ENCODE data around the gene KRTAP10-2. TPM values are rescaled to one million over a fixed set of nuclear protein-coding genes. Genes with fewer than 3 reads are reported as not detected.

The KRTAP10-2 gene
- total and polyA plus RNA-seq, 2 of the 4 experiments (the other 2 are of a cell fraction), result not detected

- TF ChIP-seq ELK1 (IDR thresholded peaks at IDR 0.05; ENCODE audit: borderline replicate concordance, low read depth, low read length), result no peak
- TF ChIP-seq CHD1 (IDR thresholded peaks at IDR 0.05; ENCODE audit: low read depth, low read length), result no peak
- TF ChIP-seq BHLHE40 (IDR thresholded peaks at IDR 0.05; ENCODE audit: low read depth, low read length), result no peak
Observed at GRCh38 chr21:44512496-44513388, 38.6 kb downstream of the KRTAP10-2 start (continued).

DNA sequence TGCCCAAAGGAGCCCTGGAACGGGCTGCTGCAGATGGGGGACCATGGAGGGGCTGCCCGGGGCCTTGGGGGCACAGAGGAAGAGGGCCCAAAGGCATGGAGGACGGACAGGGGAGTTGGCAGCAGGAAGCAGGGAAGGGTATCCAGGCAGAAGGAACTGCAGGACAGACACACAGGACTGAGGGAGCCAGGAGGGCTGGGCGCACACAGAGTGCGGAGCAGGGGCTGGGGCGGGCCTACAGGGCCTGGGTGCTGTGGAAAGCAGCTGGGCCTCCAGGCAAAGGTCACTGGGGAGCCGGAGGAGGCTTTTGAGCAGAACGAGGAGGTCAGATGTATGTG is 39.4 kb downstream of the KRTAP10-2 start:
- no peak overlapping the region for H2AK9ac ChIP-seq (replicated peaks; ENCODE audit: low read depth, low read length, poor library complexity)
- intact Hi-C loops (cut with micrococcal nuclease) (no loop called here), in situ Hi-C loops (cut with MboI; ENCODE audit: low sequenced_read_pairs) (loop anchor here (25.0 kb wide), 1 partner anchor 425 kb away; the partner anchor contains the start of gene SLX9), dilution Hi-C loops (cut with HindIII; ENCODE audit: low sequenced_read_pairs, unreplicated experiment) (no loop called here)
- H4K5ac ChIP-seq (ENCODE audit: low read depth, low read length), result no peak overlapping the region
- H3K79me1 ChIP-seq (ENCODE audit: low read depth in 1 of 2, low read length in 2 of 2), result no peaks in the 10 kb centered on the region
- H4K20me1 ChIP-seq (ENCODE audit: insufficient read depth, low read length), result no peaks in the 10 kb centered on the region
- WGBS, 2 experiments (ENCODE audit: extremely low coverage in 2 of 2, insufficient read length in 1 of 2), result 63% methylated on average over 1 of the region's 8 CpGs; no CpG with 5 or more reads in 1 of the 2 experiments
- no peak overlapping the region for H3K9ac ChIP-seq (ENCODE audit: low read depth, low read length)
- ATAC-seq (ENCODE audit: low read depth) (no peak), DNase-seq (no peak)
- no peak overlapping the region for H3K56ac ChIP-seq (ENCODE audit: extremely low read depth, insufficient read depth, low read length)
- H3K9me3 ChIP-seq (ENCODE audit: control insufficient read depth, insufficient read depth, low read length), result no peaks in the 10 kb centered on the region; the same call in 1 of the 2 replicates
- no peaks in the 10 kb centered on the region for H3K4me1 ChIP-seq (ENCODE audit: control insufficient read depth, insufficient read depth, low read length)
- no peak overlapping the region for H2AFZ ChIP-seq (replicated peaks; ENCODE audit: low read length, poor library complexity)
- no peak overlapping the region for H3K14ac ChIP-seq (replicated peaks; ENCODE audit: low read depth, low read length)
- CTCF ChIA-PET, result no interaction called here
- H3K4me3 ChIP-seq (ENCODE audit: insufficient read depth, low read depth, low read length), result no peak overlapping the region
- H3K23ac ChIP-seq (ENCODE audit: low read depth, low read length), result no peak overlapping the region
- H2BK5ac ChIP-seq (ENCODE audit: low read depth, low read length, poor library complexity, severe bottlenecking), result no peak overlapping the region
- no peak overlapping the region for H3K4ac ChIP-seq (ENCODE audit: low read depth, low read length)
- no peak overlapping the region for H2BK15ac ChIP-seq (ENCODE audit: low read depth, low read length)
- no peak overlapping the region for H2AK5ac ChIP-seq (ENCODE audit: low read depth, low read length)
- H2BK20ac ChIP-seq (ENCODE audit: low read depth, low read length), result no peak overlapping the region
- no peak overlapping the region for H4K91ac ChIP-seq (ENCODE audit: insufficient read depth, low read depth, low read length)
- POLR2A ChIA-PET (ENCODE audit: unreplicated experiment), result no interaction called here
- H3K9me1 ChIP-seq (ENCODE audit: insufficient read depth, low read length), result no peaks in the 10 kb centered on the region
- no peak overlapping the region for H4K8ac ChIP-seq (ENCODE audit: low read depth in 2 of 2, low read length in 2 of 2)
- no peak overlapping the region for H3K27ac ChIP-seq (ENCODE audit: insufficient read depth, low read length)
- no peak overlapping the region for H2BK120ac ChIP-seq (ENCODE audit: low read depth, low read length)
- peaks cover 9% of the 10 kb centered on the region; the same call in 1 of the 2 replicates for H3K27me3 ChIP-seq (ENCODE audit: control insufficient read depth, insufficient read depth, low read length)
- no peak overlapping the region for H3K4me2 ChIP-seq (ENCODE audit: low read depth, low read length)
- BruUV-seq (replicated peaks), result no TSS peak
- no peaks in the 10 kb centered on the region for H3K36me3 ChIP-seq (ENCODE audit: control insufficient read depth, insufficient read depth, low read length)
- no peak overlapping the region for H3K18ac ChIP-seq (ENCODE audit: low read depth, low read length)
- no peak for TF ChIP-seq USF2 (IDR thresholded peaks at IDR 0.05; ENCODE audit: low read depth, low read length)
- TF ChIP-seq RFX5 (IDR thresholded peaks at IDR 0.05; ENCODE audit: low read depth, low read length), result no peak
- no peak for TF ChIP-seq BHLHE40 (IDR thresholded peaks at IDR 0.05; ENCODE audit: low read depth, low read length)
- no peak for TF ChIP-seq CHD1 (IDR thresholded peaks at IDR 0.05; ENCODE audit: low read depth, low read length)
- TF ChIP-seq MAZ (IDR thresholded peaks at IDR 0.05; ENCODE audit: borderline replicate concordance, low read depth, low read length), result no peak
- TF ChIP-seq ELK1 (IDR thresholded peaks at IDR 0.05; ENCODE audit: borderline replicate concordance, low read depth, low read length), result no peak
- TF ChIP-seq NFE2L2 (IDR thresholded peaks at IDR 0.05; ENCODE audit: low read depth, low read length), result no peak
- TF ChIP-seq SMC3 (IDR thresholded peaks at IDR 0.05; ENCODE audit: low read depth, low read length), result no peak
- no peak for TF ChIP-seq FOS (IDR thresholded peaks at IDR 0.05; ENCODE audit: low read depth, low read length)
- TF ChIP-seq MAFK (IDR thresholded peaks at IDR 0.05; ENCODE audit: low read depth, low read length), result no peak

Data from IMR-90 (cell line).